ENCODE results near the gene HIRA.
"Not testable (repeated sequence)": the region's sequence is repeated elsewhere in the genome, so short reads cannot be mapped to it uniquely, and the experiment has no call there.

Gene HIRA

DNA sequence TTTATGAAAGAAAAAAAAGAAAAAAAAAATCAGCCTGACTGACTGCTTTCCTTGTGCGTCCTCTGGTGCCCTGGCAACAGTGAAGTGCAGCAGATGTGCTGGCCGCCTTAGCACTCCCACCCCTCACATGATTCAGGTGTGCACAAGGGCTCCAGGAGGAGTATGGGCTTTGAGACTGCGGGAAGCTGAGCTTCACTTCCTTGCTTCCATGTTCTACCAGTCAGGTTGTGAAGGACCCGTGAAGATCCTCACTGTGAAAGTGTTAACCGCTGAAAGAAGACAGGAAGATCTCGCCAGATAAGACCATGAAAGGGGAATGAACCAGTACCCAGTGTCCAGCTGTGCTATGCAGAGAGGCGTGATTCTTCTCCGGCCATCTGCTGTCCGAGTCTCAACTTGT lies 48.2 kb downstream of the HIRA start:
- no peak for DNase-seq (ENCODE audit: low read depth in 2 of 2)

DNA sequence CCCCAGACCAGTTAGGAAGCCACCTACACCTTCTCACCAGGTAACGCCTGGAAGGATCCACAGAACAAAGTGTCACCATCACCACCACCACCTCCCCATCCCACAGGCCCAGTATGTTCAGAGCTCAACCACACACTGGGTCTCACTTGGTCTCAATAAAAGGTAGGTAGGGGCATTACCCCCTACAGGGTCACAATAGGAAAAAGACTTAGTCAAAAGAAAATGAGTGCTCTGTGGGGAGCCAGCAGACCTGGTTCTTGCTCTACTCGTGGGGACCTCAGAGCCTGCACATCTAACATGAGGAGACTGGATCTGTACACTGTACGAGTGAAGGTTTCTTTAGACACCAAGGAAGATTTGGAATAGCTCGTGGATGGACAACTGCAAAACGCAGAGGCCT lies 49.3 kb downstream of the HIRA start:
- DNase-seq (ENCODE audit: low read depth in 2 of 2) = no peak

DNA sequence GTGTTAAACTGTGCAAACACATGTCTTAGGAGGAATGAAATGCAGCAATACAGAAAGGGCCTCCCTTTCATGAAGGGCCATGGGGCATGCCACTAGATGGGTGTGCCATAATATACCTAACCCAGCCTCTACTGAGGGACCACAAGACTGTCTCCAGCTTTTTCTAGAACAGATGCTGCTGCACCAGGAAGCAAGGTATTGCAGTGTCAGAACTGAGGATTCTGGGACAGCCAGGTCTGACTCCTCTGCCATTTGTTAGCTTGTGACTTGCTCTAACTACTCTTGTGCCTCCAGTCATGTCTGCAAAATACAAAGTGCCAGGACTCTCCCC lies 53.2 kb downstream of the HIRA start:
- no peak for DNase-seq (ENCODE audit: low read depth in 2 of 2)

DNA sequence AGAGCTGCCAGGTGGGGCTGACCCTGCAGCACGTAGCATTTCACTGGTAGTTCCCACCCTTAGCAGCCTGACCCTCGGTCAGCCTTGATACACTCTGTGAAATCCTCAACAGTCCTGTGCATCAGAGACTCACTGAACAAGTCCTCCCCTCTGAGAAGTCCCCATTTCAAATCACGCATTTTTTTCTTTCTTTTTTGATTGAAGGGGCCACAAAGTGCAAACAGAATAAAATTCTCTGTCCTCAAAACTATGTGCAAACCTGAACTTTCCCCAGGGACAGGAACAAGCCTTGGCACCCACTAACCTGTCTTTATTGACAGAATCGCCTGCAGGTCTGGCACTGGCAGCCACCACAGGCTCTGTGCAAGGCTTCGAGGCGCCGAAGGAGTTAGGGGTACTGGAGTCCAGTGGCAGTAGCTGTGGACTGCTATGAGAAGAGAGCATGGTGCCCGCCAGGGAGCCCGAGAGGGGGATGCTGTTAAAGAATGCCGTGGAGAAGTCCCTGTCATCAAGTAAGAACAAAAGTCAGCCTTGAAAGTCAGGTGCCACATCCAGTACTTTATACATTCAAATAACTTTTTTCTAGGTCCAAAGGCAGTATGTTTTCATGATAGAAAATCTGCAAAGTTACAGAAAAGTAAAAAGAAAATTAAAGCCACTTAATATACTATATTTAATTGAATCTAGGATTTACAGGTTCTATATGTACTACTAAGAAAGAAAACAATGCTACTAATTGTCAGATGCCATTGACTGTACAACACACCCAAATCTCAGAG lies 53.8 kb downstream of the HIRA start:
- DNase-seq (ENCODE audit: low read depth in 2 of 2) = no peak

DNA sequence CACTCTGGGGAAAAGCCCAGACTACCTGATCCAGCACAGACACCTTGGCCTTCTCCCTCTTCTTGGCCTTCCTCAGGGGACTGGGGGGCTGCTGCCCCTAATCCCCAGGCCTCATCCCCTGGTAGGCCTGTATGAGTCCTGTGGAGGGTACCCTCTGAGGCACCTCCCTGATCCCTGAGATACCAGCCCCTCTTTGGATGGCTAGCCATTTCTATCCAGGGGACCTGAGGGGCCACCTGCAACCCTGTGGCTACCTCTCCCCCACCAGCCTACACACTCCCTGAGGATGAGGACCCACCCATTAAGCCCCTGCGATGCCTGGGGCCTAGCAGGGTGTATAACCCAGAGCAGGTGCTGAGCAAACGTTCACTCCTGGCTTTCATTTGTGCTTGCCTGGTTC lies 54.6 kb downstream of the HIRA start:
- DNase-seq (ENCODE audit: low read depth in 2 of 2) = no peak

DNA sequence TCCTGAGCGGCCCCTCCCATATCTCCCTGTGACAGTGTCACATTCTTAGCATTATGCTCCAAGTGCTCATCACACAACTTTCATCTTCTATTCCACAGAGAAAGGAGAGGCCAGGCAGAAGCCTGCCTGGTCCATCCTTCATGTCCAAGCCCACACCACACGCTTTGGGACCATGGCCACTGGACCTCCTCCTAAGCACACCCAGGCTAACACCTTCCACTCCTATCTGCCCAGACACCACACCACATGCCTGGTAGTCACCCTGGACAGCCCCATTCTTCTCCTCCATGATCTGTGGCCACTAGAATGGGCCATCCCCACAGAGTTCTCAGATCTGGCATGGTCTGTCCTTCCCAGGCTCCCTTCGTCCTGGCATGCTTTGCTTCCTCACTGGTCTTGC lies 55.3 kb downstream of the HIRA start:
- no peak for DNase-seq (ENCODE audit: low read depth in 2 of 2)

DNA sequence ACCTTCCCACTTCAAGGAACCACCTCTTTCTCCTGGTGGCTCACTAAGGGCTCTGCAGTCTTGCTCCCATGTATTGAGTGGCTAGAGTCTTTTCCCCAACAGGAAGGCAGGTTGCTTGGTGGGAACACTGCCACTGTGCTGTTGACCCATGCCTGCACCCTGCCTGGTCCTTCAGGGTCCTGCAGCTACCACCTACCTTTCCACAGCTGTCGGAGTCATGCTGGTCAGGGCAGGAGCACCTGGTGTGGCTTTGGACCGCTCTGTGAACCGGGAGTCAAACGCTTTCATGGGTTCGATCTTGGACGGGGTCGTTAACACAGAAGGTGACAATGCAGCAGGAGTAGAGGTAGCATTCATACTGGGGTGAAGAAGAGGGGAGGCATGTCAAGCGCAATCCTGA lies 56.1 kb downstream of the HIRA start:
- no peak for DNase-seq (ENCODE audit: low read depth in 2 of 2)

DNA sequence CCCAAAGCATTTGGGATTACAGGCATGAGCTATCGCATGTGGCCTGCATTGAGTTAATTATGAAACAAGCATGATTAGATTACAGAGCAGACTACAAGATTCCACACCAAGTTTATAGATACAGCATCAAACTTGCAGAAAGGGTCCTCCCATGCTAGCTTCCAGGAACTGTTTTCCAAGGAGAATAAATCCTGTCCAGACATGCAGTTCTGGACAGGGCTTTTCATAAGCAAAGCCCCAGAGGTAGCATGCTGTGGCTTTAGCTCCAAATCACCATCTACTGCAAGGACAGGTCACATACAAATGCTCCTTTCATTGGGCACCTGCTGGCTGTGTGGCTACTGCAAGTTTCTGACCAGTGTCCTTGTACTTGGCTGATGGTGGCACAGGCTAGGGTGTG lies 57.1 kb downstream of the HIRA start:
- DNase-seq (ENCODE audit: low read depth in 2 of 2) = no peak

DNA sequence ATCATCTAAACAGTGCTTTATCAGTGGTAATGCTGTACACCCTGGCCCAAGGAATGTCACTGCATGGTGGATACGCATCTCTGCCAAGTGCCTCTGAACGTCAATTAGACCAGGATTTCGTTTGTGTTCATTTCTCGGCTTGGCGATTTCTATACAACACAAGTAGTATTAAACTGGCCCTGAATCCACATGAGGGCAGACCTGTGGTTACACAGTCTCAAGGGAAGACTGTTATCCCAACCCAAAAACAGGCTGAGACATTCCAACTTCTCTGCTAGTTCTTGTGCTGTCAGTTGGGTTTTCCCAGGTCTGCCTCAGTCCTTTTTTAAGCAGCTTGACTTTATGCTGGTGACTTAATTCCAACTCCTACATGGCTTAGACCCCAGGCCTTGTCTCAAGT lies 58.1 kb downstream of the HIRA start:
- DNase-seq (ENCODE audit: low read depth in 2 of 2) = no peak

DNA sequence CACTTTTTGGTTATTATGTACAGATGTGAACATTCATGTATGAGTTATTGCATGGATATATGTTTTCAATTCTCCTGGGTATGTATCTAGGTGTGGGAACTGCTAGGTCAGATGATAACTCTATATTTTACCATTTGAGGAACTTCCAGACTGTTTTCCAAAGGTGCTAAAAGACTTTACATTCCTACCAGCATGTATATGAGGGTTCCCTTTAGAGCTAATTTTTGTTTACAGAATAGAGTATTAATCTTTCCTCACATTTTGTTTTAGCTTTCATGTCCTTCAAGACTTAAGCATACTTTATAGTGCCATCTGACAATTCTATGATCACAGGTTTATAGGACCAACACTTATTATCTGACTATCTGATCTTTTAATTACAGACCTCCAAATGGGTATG lies 59.6 kb downstream of the HIRA start:
- no peak for DNase-seq (ENCODE audit: low read depth in 2 of 2)

DNA sequence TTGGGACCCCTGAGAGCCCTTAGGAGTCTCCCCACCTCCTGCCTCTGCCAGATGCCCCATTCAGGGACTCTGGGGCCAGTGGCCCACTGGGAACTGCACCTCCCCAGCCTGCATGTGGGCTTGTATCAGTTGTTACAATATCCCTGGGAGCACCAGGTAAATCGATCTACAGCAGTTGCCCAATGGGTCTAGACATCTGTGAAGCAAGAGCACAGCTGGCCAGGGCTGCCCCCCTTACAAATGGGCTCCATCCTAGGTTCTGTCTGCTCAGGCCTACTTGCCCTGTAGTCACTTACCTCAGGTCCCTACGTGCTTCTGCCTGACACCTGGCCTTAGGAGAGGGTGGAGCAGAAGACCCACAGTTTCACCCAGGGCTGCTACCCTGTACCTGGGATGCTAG lies 62.7 kb downstream of the HIRA start:
- no peak for DNase-seq (ENCODE audit: low read depth in 2 of 2)

DNA sequence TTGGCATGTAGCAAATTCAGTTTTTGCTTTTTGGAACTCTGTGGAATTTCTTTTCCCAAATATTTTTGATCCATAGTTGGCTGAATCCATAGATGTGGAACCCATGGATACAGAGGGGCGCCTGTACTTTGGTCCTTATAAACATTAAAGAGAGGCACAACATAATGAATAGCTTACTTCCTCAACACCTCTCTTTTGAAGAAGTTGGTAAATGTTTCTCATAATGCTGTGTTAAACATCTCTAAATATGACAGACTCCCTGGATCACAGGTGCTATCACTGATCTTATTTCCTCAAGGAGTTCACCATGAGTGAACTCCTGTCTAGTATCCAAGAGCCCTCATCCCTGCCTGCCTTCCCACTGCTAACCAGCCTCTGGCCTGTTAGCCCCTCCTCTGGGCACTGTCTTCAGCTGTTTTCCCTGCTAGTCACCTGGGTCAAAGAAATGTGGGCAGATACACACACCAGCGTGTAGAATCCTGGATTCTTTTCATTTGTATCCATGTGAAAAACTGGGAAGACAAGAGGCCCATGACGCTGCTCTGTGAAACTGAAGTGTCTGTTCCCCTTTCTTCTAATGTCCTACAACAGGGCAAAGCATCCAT lies 63.7 kb downstream of the HIRA start:
- DNase-seq (ENCODE audit: low read depth in 2 of 2) = no peak

DNA sequence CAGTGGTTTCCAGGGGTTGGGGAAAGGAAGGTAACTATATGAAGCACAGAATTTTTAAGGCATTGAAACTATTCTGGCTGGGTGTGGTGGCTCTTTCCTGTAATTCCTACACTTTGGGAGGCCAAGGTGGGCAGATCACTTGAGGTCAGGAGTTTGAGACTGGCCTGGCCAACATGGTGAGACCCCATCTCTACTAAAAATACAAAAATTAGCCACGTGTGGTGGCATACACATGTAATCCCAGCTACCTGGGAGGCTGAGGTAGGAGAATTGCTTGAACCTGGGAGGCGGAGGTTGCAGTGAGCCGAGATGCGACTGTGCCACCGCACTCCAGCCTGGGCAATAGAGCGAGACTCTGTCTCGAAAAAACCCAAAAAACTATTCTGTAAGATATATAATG lies 68.0 kb downstream of the HIRA start:
- not testable (repeated sequence) for DNase-seq (ENCODE audit: low read depth in 2 of 2)

DNA sequence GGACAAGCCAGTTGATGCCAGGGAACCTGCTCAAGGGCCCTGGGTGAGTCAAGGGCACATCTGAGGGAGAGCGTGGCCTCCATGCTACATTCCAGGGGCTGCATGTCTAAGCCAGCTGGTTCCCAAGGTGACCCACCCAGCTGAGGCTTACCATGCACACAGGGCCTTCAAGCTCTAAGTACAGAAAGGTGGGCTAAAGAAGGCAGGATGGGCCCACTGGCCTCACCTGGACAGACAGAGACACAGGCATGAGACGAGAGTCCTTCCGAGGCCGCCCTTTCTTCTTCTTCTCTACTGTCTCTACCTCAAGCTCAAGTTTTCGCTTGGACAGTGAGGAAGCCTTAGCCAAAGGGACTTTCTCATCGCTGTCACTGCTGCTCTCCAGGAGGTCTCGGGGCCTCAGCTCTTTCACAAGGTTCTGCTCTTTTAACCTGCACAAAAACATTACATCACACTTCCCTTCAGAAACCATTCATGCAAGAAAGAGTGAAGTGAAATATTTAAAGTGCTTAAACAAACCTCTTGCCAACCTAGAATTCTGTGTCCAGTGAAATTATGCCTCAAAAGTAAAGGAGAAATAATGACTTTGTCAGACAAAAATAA lies 69.9 kb downstream of the HIRA start:
- DNase-seq (ENCODE audit: low read depth in 2 of 2) = no peak

DNA sequence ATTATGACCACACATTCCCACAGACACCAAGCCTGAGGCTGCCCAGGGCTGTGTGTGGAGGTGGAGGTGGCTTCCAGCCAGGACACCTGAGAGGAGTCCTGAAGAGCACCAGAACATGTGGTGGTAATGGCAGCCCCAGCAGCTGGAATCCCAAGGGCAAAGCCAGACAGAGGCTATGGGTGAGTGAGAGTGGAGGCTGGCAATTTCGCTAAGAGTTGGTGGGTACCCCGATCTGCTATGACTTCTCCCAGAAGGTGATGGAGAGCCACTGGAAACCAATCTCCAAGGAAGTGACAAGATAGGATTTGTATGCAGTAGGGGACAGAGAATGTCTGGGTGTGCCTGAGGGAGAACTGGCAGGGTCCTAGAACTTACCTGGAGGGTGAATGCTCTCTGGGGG lies 70.7 kb downstream of the HIRA start:
- no peak for DNase-seq (ENCODE audit: low read depth in 2 of 2)

DNA sequence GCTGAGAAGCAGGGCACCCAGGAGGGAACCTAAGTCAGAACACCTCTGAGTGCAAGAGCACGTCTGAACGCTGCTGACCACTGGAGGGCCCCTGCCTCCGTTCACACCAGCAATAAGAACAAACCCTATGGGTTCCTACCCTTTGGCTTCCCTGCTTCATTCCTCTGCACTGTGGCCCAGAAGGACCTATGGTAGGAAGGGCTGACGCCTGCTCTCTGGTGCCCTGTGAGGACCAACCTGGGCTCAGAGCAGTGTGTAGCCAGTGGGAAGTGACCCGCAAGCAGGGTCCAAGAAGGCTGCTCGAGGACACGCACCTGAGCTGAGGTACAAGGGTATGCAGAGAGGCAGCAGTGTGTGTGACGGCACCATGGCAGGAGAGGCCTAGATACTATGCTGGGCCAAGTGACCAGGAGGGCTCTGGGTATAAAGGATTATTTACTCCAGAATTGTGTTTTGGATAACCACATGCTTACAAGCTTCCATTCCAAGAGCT lies 71.2 kb downstream of the HIRA start:
- DNase-seq (ENCODE audit: low read depth in 2 of 2) = no peak

DNA sequence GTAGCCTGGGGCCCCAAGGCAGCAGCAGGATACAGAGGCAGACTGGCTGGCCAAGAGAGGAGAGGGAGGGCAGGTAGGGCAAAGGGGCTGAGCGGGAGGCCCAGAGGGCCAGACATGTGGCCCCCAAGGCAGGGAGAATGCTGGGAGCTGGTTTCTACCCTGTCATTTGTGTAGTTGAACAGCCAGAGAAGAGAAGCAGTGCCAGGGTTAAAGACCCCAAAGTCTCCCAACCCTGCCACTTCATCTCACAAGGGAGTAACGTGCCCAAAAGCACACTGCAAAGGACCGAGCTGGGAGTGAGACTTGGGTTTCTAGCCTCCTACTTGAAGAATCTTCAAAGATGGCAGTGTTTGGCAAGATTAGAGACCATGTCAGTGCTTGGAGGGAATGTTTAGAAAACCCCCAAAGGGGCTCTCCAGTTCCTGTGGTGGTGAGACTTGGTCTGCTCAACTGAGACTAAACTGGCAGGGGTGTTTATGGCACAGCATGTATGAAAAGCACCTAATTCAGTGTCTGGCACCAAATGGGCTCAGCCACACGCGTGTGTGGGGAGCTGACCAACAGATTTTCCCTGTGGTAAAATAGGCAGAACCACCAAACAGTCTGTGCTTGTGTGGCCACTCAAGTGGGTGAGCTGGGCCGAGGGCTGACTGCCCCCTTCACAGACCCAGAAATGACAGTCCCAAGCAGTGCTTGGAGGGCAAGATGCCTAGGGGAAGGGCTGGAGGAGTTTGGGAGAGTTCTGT lies 71.8 kb downstream of the HIRA start:
- no peak for DNase-seq (ENCODE audit: low read depth in 2 of 2)

DNA sequence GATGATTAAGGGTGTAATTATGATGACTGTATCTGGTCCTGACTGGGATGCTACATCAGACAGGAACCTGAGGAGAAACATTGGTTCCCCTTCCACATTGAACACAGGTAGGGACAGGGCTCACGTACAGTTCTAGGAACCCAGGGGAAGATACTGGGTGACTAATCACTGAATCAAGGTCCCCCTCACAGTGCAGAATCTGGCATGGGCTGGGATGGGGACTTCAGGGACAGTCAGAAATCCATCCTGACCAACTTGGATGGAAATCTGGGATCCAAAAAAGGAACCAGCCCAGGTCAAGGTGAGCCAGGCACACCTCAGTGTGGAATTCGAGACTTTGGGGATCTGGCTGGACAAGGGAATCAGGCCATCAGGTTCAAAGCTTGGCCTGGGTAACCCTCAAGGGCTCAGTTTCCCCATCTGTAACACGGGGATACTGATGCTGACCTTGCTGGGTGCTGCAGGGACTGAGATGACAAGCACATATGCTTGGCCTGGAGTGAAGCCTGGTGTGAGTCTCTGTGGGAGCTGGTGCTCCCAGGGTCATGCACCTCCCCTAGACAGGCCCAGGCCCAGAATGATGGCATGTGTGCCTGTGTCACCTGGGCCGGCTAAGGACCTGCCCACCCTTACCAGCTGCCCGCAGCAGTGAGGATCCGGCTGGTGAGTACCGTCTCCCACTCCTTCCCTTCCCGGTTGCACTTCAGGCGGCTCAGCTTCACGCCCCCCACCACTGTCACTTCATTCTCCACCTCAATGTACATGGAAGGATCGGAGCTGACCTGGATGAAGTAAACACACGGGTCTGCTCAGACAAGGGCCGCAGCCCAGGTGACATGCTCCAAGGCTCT lies 72.6 kb downstream of the HIRA start:
- no peak for DNase-seq (ENCODE audit: low read depth in 2 of 2)

DNA sequence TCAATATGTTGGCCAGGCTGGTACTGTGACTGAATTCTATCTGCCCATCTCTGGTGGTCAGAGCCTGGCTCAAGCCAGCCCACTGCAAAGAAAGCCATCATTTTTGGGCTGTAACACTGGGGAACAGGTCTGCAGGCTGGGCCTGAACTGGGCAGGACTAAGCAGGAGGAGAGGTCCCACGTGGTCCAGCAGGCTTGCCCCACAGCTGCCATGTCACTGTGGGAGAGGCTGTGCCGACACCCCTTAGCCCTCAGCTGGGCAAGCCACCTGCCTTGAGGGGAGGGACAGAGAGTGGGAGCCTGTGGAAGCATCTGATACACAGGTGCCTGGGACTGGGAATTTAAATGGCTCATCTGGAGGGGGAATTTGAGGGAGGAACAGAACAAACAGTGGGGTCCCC lies 73.3 kb downstream of the HIRA start:
- DNase-seq (ENCODE audit: low read depth in 2 of 2) = no peak

DNA sequence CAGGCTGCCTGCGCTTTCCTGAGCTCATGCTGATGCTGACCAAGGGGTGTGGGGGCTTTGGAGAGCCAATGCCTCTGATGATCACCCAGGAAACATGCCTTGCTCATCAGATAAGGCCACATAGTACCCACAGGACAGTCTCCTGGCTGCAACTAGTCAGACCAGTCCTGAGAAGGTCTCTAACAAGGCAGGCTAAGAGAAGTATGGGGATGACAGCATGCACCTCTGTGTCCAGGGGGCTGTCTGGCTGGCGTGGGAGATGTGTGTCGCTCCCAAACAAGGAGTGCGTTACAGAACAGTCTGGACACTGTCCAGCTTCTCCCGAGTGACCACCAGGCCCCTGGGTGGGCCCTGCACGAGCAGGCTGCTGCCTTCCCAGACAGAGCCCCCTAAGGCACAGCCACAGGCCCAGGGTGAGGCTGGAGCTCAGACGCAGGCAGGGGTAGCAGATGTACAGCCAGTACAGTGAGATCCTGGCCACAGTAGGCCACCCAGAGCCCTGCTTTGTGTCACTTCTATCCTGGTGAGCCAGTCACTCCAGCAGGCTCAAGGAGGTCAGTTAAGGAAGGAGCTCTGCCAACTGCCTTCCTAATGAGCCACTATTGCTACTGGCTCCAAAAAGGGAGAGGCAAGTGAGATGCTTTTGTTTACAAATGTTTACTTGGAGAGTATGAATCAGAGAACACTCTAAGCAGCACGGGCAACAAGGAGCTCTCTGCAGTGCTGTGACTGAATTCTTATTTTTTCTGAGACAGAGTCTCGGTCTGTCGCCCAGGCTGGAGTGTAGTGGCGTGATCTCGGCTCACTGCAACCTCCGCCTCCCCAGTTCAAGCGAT lies 74.0 kb downstream of the HIRA start:
- DNase-seq (ENCODE audit: low read depth in 2 of 2) = no peak

Data from stimulated activated CD8-positive, alpha-beta memory T cell treated with anti-CD3 and anti-CD28 coated beads, Interleukin-2, amount 100 ng/mL, for 1 hour (primary cell).